Neural cell (in vitro differentiated cells): ENCODE results near the gene HMSD. TPM values are rescaled to one million over a fixed set of nuclear protein-coding genes. Genes with fewer than 3 reads are reported as not detected.

Source experiments
- H2AFZ ChIP-seq: fragments of 200-600, 300-800 bp; sonication (generic), shearing (Covaris generic); 2 replicates; pipeline ENCODE4 v1.6.0; 2014; ENCODE audit warnings: low read depth, mild to moderate bottlenecking, antibody characterized with exemption, low read length, moderate library complexity
- H3F3A ChIP-seq: fragments of 200-600 bp; shearing (Covaris generic); 2 replicates; pipeline ENCODE4 v1.6.1; 2016; ENCODE audit warnings: mild to moderate bottlenecking, moderate library complexity, mixed read lengths, antibody characterized with exemption, low read length; ENCODE audit not compliant: insufficient read depth, poor library complexity, severe bottlenecking
- H3K27ac ChIP-seq: fragments of 200-600, 300-800 bp; sonication (generic), shearing (Covaris generic); 2 replicates; pipeline ENCODE4 v1.5.1; 2014; ENCODE audit warnings: mild to moderate bottlenecking, low read length, moderate library complexity
- H3K27me3 ChIP-seq: fragments of 300-800, 200-600 bp; sonication (generic), shearing (Covaris generic); 2 replicates; pipeline ENCODE4 v1.6.0; 2014; ENCODE audit warnings: mild to moderate bottlenecking, low read depth, low read length, moderate library complexity; ENCODE audit not compliant: insufficient read depth
- H3K36me3 ChIP-seq: fragments of 300-800, 200-600 bp; sonication (generic), shearing (Covaris generic); 2 replicates; pipeline ENCODE4 v1.5.1; 2014; ENCODE audit warnings: mild to moderate bottlenecking, antibody characterized with exemption, low read length, moderate library complexity; ENCODE audit not compliant: insufficient read depth
- H3K4me2 ChIP-seq: fragments of 300-800, 200-600 bp; sonication (generic), shearing (Covaris generic); 2 replicates; pipeline ENCODE4 v1.6.0; 2014; ENCODE audit warnings: mild to moderate bottlenecking, low read length
- H3K4me3 ChIP-seq: fragments of 300-800, 200-600 bp; sonication (generic), shearing (Covaris generic); 2 replicates; pipeline ENCODE4 v1.5.1; 2014; ENCODE audit warnings: mild to moderate bottlenecking, low read length, moderate library complexity
- H3K79me2 ChIP-seq: fragments of 200-600 bp; shearing (Covaris generic); replicated peaks from 2 replicates; pipeline ENCODE4 v1.6.0; 2014; ENCODE audit warnings: mild to moderate bottlenecking, low read length, moderate library complexity; ENCODE audit not compliant: insufficient read depth
- H3K9ac ChIP-seq: fragments of 300-800, 200-600 bp; sonication (generic), shearing (Covaris generic); 2 replicates; pipeline ENCODE4 v1.6.1; 2016; ENCODE audit warnings: mild to moderate bottlenecking, low read length, mixed read lengths
- H3K9me2 ChIP-seq: fragments of 200-600 bp; shearing (Covaris generic); 2 replicates; pipeline ENCODE4 v1.6.1; 2016; ENCODE audit warnings: mild to moderate bottlenecking, low read length, mixed read lengths; ENCODE audit not compliant: insufficient read depth
- H3K9me3 ChIP-seq: fragments of 200-600, 300-800 bp; sonication (generic), shearing (Covaris generic); 2 replicates; pipeline ENCODE4 v1.6.1; 2016; ENCODE audit warnings: mild to moderate bottlenecking, mixed run types, low read length, moderate library complexity, mixed read lengths
- H4K20me1 ChIP-seq: fragments of 200-600 bp; shearing (Covaris generic); 2 replicates; pipeline ENCODE4 v1.6.1; 2016; ENCODE audit warnings: mild to moderate bottlenecking, mixed run types; ENCODE audit not compliant: insufficient read depth
- CTCF ChIP-seq: fragments of 450-650 bp; IDR thresholded peaks from 2 replicates; pipeline ENCODE4 v1.5.1; 2014; ENCODE audit warnings: antibody characterized with exemption, mild to moderate bottlenecking, moderate library complexity; ENCODE audit not compliant: poor library complexity, severe bottlenecking
- EP300 ChIP-seq: fragments of 450-650 bp; conservative IDR thresholded peaks from 2 replicates; pipeline ENCODE4 v1.6.1; 2014; ENCODE audit warnings: antibody characterized with exemption, mild to moderate bottlenecking, moderate library complexity; ENCODE audit not compliant: poor library complexity, severe bottlenecking
- EZH2 ChIP-seq: fragments of 200-600, 300-800 bp; shearing (Covaris generic), sonication (generic); IDR thresholded peaks from 2 replicates; pipeline ENCODE4 v1.6.1; 2014; ENCODE audit warnings: antibody characterized with exemption, low read length, borderline replicate concordance, mild to moderate bottlenecking; ENCODE audit not compliant: insufficient read depth, poor library complexity, severe bottlenecking
- MXI1 ChIP-seq: fragments of 450-650 bp; conservative IDR thresholded peaks from 2 replicates; pipeline ENCODE4 v1.6.1; 2014; ENCODE audit warnings: antibody characterized with exemption, mild to moderate bottlenecking; ENCODE audit not compliant: poor library complexity, severe bottlenecking
- POLR2AphosphoS5 ChIP-seq: IDR thresholded peaks from 2 replicates; pipeline ENCODE4 v1.6.1; 2012
- RAD21 ChIP-seq: fragments of 450-650 bp; conservative IDR thresholded peaks from 2 replicates; pipeline ENCODE4 v1.6.1; 2014; ENCODE audit warnings: antibody characterized with exemption, mild to moderate bottlenecking, moderate library complexity
- REST ChIP-seq: IDR thresholded peaks from 2 replicates; pipeline ENCODE4 v1.6.1; 2012; ENCODE audit warnings: borderline replicate concordance
- SMC3 ChIP-seq: fragments of 450-650 bp; conservative IDR thresholded peaks from 2 replicates; pipeline ENCODE4 v1.6.1; 2014; ENCODE audit warnings: antibody characterized with exemption, mild to moderate bottlenecking, moderate library complexity; ENCODE audit not compliant: poor library complexity
- TAF1 ChIP-seq: IDR thresholded peaks from 2 replicates; pipeline ENCODE4 v1.6.1; 2012; ENCODE audit warnings: low read depth
- polyA plus RNA-seq: library from polyadenylated mRNA; depleted of rRNA; stranded (reverse); fragments of >200 nt; gene quantifications from 2 replicates; pipeline ENCODE4 v1.2.3, GENCODE V29; 2014

HMSD gene
- polyA plus RNA-seq, 1 donor from 2014 or later = not detected

- Histone ChIP-seq H3K27ac (no peak overlapping the region), H3K9me3 (no peaks in the 10 kb centered on the region), H3K36me3 (no peaks in the 10 kb centered on the region), H3K4me3 (no peak overlapping the region), H3F3A (no peaks in the 10 kb centered on the region), H2AFZ (no peak overlapping the region), H3K9me2 (no peaks in the 10 kb centered on the region), H4K20me1 (no peaks in the 10 kb centered on the region), H3K27me3 (no peaks in the 10 kb centered on the region), H3K9ac (no peak overlapping the region), H3K4me2 (no peak overlapping the region), H3K79me2 (no peaks in the 10 kb centered on the region)
- TF ChIP-seq CTCF (no peak), EP300 (no peak), MXI1 (no peak), RAD21 (no peak), EZH2 (no peak), POLR2AphosphoS5 (no peak), TAF1 (no peak), REST (no peak), SMC3 (no peak)
These were observed 48.5 kb downstream of the HMSD start for GRCh38 chr18:63997606-63998005.

DNA sequence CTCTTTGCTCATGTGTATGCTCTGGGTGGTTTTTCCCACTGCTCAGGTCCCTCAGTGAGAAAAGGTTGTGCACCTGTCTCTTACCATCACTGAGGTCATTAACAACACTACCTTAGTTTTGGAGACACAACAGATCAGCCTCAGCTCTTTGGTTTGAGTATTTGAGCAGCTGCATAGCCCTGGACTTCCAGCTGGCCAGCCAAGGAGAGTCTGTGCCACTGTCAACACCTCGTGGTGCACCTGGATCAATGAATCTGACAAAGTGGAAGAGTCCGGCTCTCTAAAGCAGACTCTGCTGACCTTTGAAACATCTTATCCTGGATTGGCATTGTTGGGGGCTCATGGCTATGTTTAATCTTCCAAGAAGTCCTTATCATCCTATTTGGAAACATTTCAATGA lies 50.8 kb downstream of the HMSD start:
- no peaks in the 10 kb centered on the region for H4K20me1 ChIP-seq
- H3K9me3 ChIP-seq = no peaks in the 10 kb centered on the region
- no peaks in the 10 kb centered on the region for H3F3A ChIP-seq
- H3K9ac ChIP-seq = no peak overlapping the region
- no peak overlapping the region for H3K4me2 ChIP-seq
- no peaks in the 10 kb centered on the region for H3K27me3 ChIP-seq
- no peak for TF ChIP-seq SMC3
- no peak for TF ChIP-seq REST
- TF ChIP-seq EZH2 = no peak
- TF ChIP-seq CTCF = no peak
- no peak for TF ChIP-seq TAF1
- TF ChIP-seq EP300 = no peak
- TF ChIP-seq MXI1 = no peak
- TF ChIP-seq POLR2AphosphoS5 = no peak
- TF ChIP-seq RAD21 = no peak
- H3K9me2 ChIP-seq = no peaks in the 10 kb centered on the region
- no peak overlapping the region for H3K4me3 ChIP-seq
- no peak overlapping the region for H3K27ac ChIP-seq
- H2AFZ ChIP-seq = no peak overlapping the region
- H3K36me3 ChIP-seq = no peaks in the 10 kb centered on the region
- no peaks in the 10 kb centered on the region for H3K79me2 ChIP-seq
